Measurements from ENCODE around the gene TCF23. TPM values are rescaled to one million over a fixed set of nuclear protein-coding genes. Genes with fewer than 3 reads are reported as not detected.

The TCF23 gene
- total and polyA plus RNA-seq, 2 of the 4 experiments (the other 2 are of a cell fraction), result not detected

DNA sequence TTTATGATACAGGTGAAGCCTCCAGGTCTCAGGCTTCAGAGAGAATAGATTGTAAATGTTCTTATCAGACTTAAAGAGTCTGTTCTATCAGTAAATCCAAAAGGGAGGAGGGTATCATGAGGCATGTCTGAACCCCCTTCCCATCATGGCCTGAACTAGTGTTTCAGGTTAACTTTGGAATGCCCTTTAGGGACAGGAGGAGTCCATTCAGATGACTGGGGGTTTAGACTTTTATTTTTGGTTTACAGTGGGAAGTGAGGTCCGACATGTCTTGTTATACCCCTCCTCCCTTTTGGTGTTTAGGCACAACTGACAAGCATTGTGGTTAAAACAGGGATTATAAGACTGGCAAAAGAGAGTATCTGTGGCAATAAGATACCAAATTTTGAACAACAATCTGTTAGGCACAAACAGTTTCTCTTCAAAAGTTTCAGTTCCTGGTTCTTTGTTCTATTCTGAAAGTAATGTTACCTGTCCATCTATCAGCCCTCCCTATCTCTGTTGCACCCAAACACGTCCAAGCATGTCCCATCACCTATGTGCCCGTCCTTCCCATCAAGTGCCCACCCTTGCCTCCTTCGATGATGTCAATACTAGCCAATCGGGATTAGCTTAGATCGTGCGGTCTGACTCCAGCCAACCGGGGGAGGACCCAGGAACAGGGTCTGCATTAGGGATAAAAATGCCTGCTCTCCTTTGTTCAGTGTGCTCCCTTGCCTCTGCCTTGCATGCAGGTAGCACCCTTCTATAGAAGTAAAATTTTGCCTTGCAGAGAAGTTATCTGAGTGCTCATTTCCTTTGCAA, 16.4 kb downstream of the TCF23 start:
- POLR2A ChIA-PET (ENCODE audit: unreplicated experiment), result no interaction called here
- Histone ChIP-seq H3K27me3 (ENCODE audit: control insufficient read depth, insufficient read depth, low read length) (peaks cover 28% of the 10 kb centered on the region), H4K20me1 (ENCODE audit: insufficient read depth, low read length) (no peaks in the 10 kb centered on the region), H3K27ac (ENCODE audit: insufficient read depth, low read length) (no peak overlapping the region), H3K4ac (ENCODE audit: low read depth, low read length) (no peak overlapping the region), H3K36me3 (ENCODE audit: control insufficient read depth, insufficient read depth, low read length) (no peaks in the 10 kb centered on the region), H3K4me3 (ENCODE audit: insufficient read depth, low read depth, low read length) (no peak overlapping the region), H3K9ac (ENCODE audit: low read depth, low read length) (no peak overlapping the region), H3K56ac (ENCODE audit: extremely low read depth, insufficient read depth, low read length) (no peak overlapping the region), H2BK5ac (ENCODE audit: low read depth, low read length, poor library complexity, severe bottlenecking) (no peak overlapping the region), H4K91ac (ENCODE audit: insufficient read depth, low read depth, low read length) (no peak overlapping the region), H2BK120ac (ENCODE audit: low read depth, low read length) (no peak overlapping the region), H4K5ac (ENCODE audit: low read depth, low read length) (no peak overlapping the region), H2BK20ac (ENCODE audit: low read depth, low read length) (no peak overlapping the region), H3K9me3 (ENCODE audit: control insufficient read depth, insufficient read depth, low read length) (no peaks in the 10 kb centered on the region), H2BK15ac (ENCODE audit: low read depth, low read length) (no peak overlapping the region), H3K9me1 (ENCODE audit: insufficient read depth, low read length) (no peaks in the 10 kb centered on the region), H2AK5ac (ENCODE audit: low read depth, low read length) (no peak overlapping the region), H3K4me1 (ENCODE audit: control insufficient read depth, insufficient read depth, low read length) (no peaks in the 10 kb centered on the region), H2AK9ac (replicated peaks; ENCODE audit: low read depth, low read length, poor library complexity) (no peak overlapping the region), H3K14ac (replicated peaks; ENCODE audit: low read depth, low read length) (no peak overlapping the region), H3K4me2 (ENCODE audit: low read depth, low read length) (no peak overlapping the region), H4K8ac (ENCODE audit: low read depth in 2 of 2, low read length in 2 of 2) (no peak overlapping the region), H3K18ac (ENCODE audit: low read depth, low read length) (no peak overlapping the region), H2AFZ (replicated peaks; ENCODE audit: low read length, poor library complexity) (no peak overlapping the region), H3K23ac (ENCODE audit: low read depth, low read length) (no peak overlapping the region), H3K79me1 (ENCODE audit: low read depth in 1 of 2, low read length in 2 of 2) (no peaks in the 10 kb centered on the region)
- no TSS peak for BruUV-seq (replicated peaks)
- dilution Hi-C loops (cut with HindIII; ENCODE audit: low sequenced_read_pairs, unreplicated experiment), result no loop called here
- CTCF ChIA-PET, result no interaction called here
- no peak for ATAC-seq (ENCODE audit: low read depth)
- intact Hi-C loops (cut with micrococcal nuclease), result no loop called here
- DNase-seq, result no peak
- in situ Hi-C loops (cut with MboI; ENCODE audit: low sequenced_read_pairs), result no loop called here
- TF ChIP-seq RAD21 (IDR thresholded peaks at IDR 0.05; ENCODE audit: low read length), result no peak
- no peak for TF ChIP-seq CHD1 (IDR thresholded peaks at IDR 0.05; ENCODE audit: low read depth, low read length)
- TF ChIP-seq MXI1 (IDR thresholded peaks at IDR 0.05; ENCODE audit: borderline replicate concordance, low read depth, low read length), result no peak
- TF ChIP-seq SMC3 (IDR thresholded peaks at IDR 0.05; ENCODE audit: low read depth, low read length), result no peak
- WGBS, 2 experiments (ENCODE audit: extremely low coverage in 2 of 2, insufficient read length in 1 of 2), result 33% methylated on average over 1 of the region's 8 CpGs; no CpG with 5 or more reads in 1 of the 2 experiments
